ENCODE data around the gene CSTF2. TPM values are rescaled to one million over a fixed set of nuclear protein-coding genes. Genes with fewer than 3 reads are reported as not detected.

The CSTF2 gene
- polyA plus RNA-seq, 6 donors from 2014 or later = 5.2 to 17.8 (median 11.0) TPM

- Mint-ChIP-seq H3K4me1 (peaks cover 3 to 5% (median 5%) of the 10 kb centered on the region in 3 donors), H3K36me3 (peaks cover 8 to 16% of the 10 kb centered on the region in 2 donors), H3K27me3 (no peaks in the 10 kb centered on the region), H3K9me3 (no peaks in the 10 kb centered on the region), H3K4me3 (peak overlapping the region in 2 of 8 donors; percentile 42 to 45), H3K27ac (peak overlapping the region in 1 of 6 donors; percentile 78)
- no peak for ATAC-seq (ENCODE audit: low read depth in 2 of 2)
- no peak for DNase-seq
Measured at GRCh38 chrX:100830547-100830946, 10.4 kb downstream of the CSTF2 start.

DNA sequence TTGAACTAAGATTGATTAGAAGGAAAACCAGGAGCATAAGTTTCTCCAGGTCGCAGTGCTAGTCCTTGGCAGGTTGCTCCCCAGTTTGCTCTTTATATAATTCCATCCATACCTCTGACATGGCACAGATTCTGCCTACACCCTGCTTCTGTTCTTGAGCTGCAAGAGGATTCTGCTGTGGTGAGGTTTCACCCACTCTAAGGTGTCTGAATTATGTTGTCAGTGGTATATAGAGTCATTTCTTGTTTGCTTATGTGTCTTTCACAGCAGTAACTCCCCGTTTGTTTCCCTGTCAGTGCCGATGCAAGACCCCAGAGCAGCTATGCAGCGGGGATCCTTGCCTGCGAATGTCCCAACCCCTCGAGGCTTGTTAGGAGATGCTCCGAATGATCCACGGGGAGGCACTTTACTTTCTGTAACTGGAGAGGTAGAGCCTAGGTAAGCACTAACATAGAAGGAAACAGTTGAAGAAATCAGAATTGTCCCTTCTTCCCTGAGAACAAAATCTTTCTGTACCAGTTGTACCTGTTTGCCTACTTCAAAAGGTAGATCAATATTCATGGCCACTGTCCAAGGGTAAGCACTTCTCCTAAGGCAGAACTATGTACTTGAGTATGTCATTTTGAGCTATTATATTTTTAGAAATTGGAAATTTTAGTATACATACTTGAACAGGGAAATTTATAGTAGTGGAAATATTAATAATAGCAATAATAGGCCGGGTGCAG lies 11.2 kb downstream of the CSTF2 start:
- Mint-ChIP-seq H3K27ac (peak overlapping the region in 1 of 6 donors; percentile 71), H3K4me3 (no peak overlapping the region), H3K9me3 (no peaks in the 10 kb centered on the region), H3K36me3 (peaks cover 8 to 16% of the 10 kb centered on the region in 2 donors), H3K4me1 (peaks cover 3 to 5% (median 5%) of the 10 kb centered on the region in 3 donors), H3K27me3 (no peaks in the 10 kb centered on the region)
- ATAC-seq (ENCODE audit: low read depth in 2 of 2) = no peak
- no peak for DNase-seq

- Mint-ChIP-seq H3K27ac (no peak overlapping the region), H3K36me3 (no peaks in the 10 kb centered on the region), H3K4me3 (no peak overlapping the region), H3K27me3 (no peaks in the 10 kb centered on the region), H3K9me3 (no peaks in the 10 kb centered on the region), H3K4me1 (peaks cover 0 to 15% (median 11%) of the 10 kb centered on the region in 3 donors)
- ATAC-seq (ENCODE audit: low read depth in 2 of 2) (no peak), DNase-seq (no peak)
Measured at GRCh38 chrX:100850317-100850716, 30.1 kb downstream of the CSTF2 start.

DNA sequence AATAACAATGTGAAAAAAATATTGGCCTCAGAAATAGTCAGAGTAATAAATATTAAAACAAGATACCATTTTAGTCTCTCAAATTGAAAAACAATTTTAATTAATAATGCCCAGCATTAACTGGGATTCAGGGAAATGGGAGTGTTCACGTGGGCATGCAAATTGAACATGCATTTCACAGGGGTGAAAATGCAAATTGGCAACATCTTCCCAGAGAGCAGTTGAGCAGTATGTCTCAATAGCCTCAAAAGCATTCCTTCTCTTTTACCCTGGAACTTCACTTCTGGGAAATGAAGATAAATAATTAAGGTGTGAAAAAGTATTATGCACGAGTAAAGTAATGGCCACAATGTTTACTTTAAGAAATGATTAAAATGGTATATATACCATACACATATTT lies 32.6 kb downstream of the CSTF2 start:
- Mint-ChIP-seq H3K36me3 (no peaks in the 10 kb centered on the region), H3K27me3 (peaks cover 0 to 4% (median 0%) of the 10 kb centered on the region in 3 donors), H3K27ac (no peak overlapping the region), H3K4me3 (no peak overlapping the region), H3K9me3 (peaks cover 0 to 18% (median 4%) of the 10 kb centered on the region in 7 donors), H3K4me1 (peaks cover 0 to 15% (median 11%) of the 10 kb centered on the region in 3 donors)
- DNase-seq = no peak
- no peak for ATAC-seq (ENCODE audit: low read depth in 2 of 2)

DNA sequence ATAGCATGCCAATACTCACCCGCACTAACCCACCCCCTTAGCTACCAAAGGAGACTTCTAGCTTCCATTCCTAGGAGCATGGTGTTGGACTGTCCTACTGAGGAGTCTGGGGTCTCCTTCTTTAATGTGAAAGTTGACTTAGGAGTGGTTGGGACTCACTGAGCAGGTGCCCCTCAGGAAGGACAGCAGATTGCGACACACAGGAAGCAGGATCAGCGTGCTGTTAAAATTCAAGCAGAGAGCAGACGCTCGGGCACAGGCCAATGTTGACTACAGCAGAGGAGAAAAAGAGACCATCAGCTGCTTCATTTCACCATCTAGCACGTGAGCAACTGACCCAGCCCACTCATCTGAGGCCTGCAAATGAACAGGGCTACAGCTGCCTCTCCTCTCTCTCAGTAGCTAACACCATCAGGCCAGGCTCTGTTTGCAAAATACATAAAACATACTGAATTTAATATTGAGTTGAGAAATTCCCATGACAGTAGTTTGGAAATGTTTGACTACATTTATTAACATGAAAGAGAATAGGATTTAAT lies 43.2 kb downstream of the CSTF2 start:
- Mint-ChIP-seq H3K9me3 (no peaks in the 10 kb centered on the region), H3K4me1 (peaks cover 0 to under 1% (median 0%) of the 10 kb centered on the region in 3 donors), H3K27me3 (peaks cover 5 to 27% (median 6%) of the 10 kb centered on the region in 3 donors), H3K27ac (no peak overlapping the region), H3K4me3 (no peak overlapping the region), H3K36me3 (no peaks in the 10 kb centered on the region)
- ATAC-seq (ENCODE audit: low read depth in 2 of 2) (no peak), DNase-seq (no peak)

GRCh38 chrX:100864657-100865391 lies 44.6 kb downstream of the CSTF2 start:
- ATAC-seq (ENCODE audit: low read depth in 2 of 2) (no peak), DNase-seq (no peak)
- Mint-ChIP-seq H3K27me3 (peaks cover 0 to 27% (median 5%) of the 10 kb centered on the region in 3 donors), H3K9me3 (no peaks in the 10 kb centered on the region), H3K36me3 (no peaks in the 10 kb centered on the region), H3K4me1 (peaks cover 0 to 2% (median 0%) of the 10 kb centered on the region in 3 donors), H3K27ac (no peak overlapping the region), H3K4me3 (no peak overlapping the region)

DNA sequence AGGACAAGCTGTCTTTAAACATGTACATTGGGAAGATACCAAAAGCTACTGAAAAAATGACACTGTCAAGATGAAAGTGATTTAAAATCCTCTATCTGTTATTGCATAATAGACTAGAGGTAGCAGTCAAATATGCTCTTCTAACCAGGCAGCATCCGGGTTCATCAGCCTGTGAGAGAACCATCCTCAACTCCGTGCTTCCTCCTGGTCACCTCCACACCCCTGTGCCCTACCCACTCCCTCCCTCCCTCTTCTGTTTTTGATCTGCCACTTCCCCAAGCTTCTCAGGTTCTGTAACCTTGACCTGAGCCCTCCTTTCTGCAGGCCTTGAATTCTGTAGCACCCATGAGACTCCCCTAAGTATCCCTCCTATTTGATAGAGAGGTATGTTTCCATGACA lies 48.1 kb downstream of the CSTF2 start:
- peaks cover 0 to 2% (median 0%) of the 10 kb centered on the region in 3 donors for H3K4me1 Mint-ChIP-seq
- peak overlapping the region in 1 of 6 donors; percentile 38 for H3K27ac Mint-ChIP-seq
- ATAC-seq (ENCODE audit: low read depth in 2 of 2) = no peak
- no peaks in the 10 kb centered on the region for H3K9me3 Mint-ChIP-seq
- no peaks in the 10 kb centered on the region for H3K36me3 Mint-ChIP-seq
- no peak for DNase-seq
- H3K27me3 Mint-ChIP-seq = peaks cover 0 to 16% (median 6%) of the 10 kb centered on the region in 3 donors
- no peak overlapping the region for H3K4me3 Mint-ChIP-seq

GRCh38 chrX:100870527-100870926 lies 50.3 kb downstream of the CSTF2 start:
- Mint-ChIP-seq H3K4me1 (peaks cover 0 to 2% (median 0%) of the 10 kb centered on the region in 3 donors), H3K4me3 (no peak overlapping the region)

GRCh38 chrX:100871594-100872560 lies 51.7 kb downstream of the CSTF2 start:
- peaks cover 0 to 18% (median 6%) of the 10 kb centered on the region in 3 donors for H3K27me3 Mint-ChIP-seq
- H3K4me3 Mint-ChIP-seq = no peak overlapping the region
- no peaks in the 10 kb centered on the region for H3K36me3 Mint-ChIP-seq
- H3K27ac Mint-ChIP-seq = peak overlapping the region in 1 of 6 donors; percentile 53
- H3K4me1 Mint-ChIP-seq = peaks cover 0 to 2% (median 0%) of the 10 kb centered on the region in 3 donors
- DNase-seq (no peak), ATAC-seq (ENCODE audit: low read depth in 2 of 2) (no peak)
- H3K9me3 Mint-ChIP-seq = peaks cover 0 to 2% (median 0%) of the 10 kb centered on the region in 7 donors

More at GRCh38 chrX:100870527-100870926, 50.3 kb downstream of the CSTF2 start:
- no peak for ATAC-seq (ENCODE audit: low read depth in 2 of 2)
- no peaks in the 10 kb centered on the region for H3K36me3 Mint-ChIP-seq
- peaks cover 0 to 18% (median 6%) of the 10 kb centered on the region in 3 donors for H3K27me3 Mint-ChIP-seq
- H3K27ac Mint-ChIP-seq = no peak overlapping the region
- no peak for DNase-seq
- peaks cover 0 to under 1% (median 0%) of the 10 kb centered on the region in 7 donors for H3K9me3 Mint-ChIP-seq

DNA sequence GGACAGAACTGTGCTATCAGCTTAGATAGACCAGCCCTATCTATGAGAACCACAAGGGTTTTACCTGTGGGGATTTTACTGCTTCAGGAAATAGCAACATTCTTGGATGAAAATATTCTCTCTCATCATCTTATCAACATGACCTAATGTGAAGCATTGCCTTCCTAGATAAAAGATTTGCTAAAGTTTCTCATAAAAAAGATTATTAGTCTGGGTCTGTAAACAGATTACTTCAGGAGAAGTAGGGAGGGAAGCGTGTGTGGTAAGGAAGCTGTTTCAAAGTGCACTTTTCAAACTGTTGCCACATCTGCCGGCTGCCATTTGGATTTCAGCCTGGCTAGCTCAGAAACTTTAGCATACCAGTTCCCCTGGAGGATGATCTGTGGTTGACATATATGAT lies 54.1 kb downstream of the CSTF2 start, which contains the start of gene NOX1:
Gene NOX1, minus strand, starts transcription at position 35 of the 400 bp plus-strand sequence. CDS start 220 bp downstream, outside the sequence.
- H3K27me3 Mint-ChIP-seq = peaks cover 0 to 8% (median 6%) of the 10 kb centered on the region in 3 donors
- no peaks in the 10 kb centered on the region for H3K36me3 Mint-ChIP-seq
- DNase-seq = no peak
- H3K9me3 Mint-ChIP-seq = peaks cover 0 to 2% (median 0%) of the 10 kb centered on the region in 7 donors
- no peaks in the 10 kb centered on the region for H3K4me1 Mint-ChIP-seq
- H3K4me3 Mint-ChIP-seq = peak within 1 kb of the TSS in 1 of 8 donors; percentile 29
- peak within 1 kb of the TSS in 1 of 6 donors; percentile 9 for H3K27ac Mint-ChIP-seq
- ATAC-seq (ENCODE audit: low read depth in 2 of 2) = no peak

DNA sequence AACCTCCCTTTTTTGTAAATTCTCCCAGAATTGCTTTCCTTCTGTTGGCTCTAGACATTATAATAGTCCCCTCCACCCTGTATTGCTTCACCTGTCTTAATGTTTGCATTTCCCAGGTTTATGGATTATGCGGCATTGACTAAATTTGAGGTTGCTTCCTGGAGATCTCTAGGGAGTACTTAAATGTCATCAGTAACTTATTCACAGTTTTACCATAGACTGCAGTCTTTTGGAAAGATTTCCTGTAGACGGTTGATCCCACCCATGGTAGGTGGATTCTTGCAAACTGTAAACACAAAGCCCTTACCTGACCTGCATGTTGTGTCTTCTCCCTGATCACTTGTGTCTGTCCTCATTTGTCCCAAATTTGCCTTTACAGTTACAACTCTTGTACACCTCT lies 60.2 kb downstream of the CSTF2 start:
- peaks cover 0 to 6% (median 3%) of the 10 kb centered on the region in 3 donors for H3K27me3 Mint-ChIP-seq
- no peak overlapping the region for H3K4me3 Mint-ChIP-seq
- H3K4me1 Mint-ChIP-seq = no peaks in the 10 kb centered on the region
- no peak for ATAC-seq (ENCODE audit: low read depth in 2 of 2)
- no peaks in the 10 kb centered on the region for H3K36me3 Mint-ChIP-seq
- H3K27ac Mint-ChIP-seq = no peak overlapping the region
- H3K9me3 Mint-ChIP-seq = peaks cover 0 to 5% (median 0%) of the 10 kb centered on the region in 7 donors
- no peak for DNase-seq

GRCh38 chrX:100883654-100884053 lies 63.5 kb downstream of the CSTF2 start:
- ATAC-seq (ENCODE audit: low read depth in 2 of 2) = no peak

More at GRCh38 chrX:100883654-100884053, 63.5 kb downstream of the CSTF2 start:
- H3K9me3 Mint-ChIP-seq = peaks cover 0 to 5% (median 0%) of the 10 kb centered on the region in 7 donors
- H3K27me3 Mint-ChIP-seq = peaks cover 0 to 15% (median 6%) of the 10 kb centered on the region in 3 donors
- H3K36me3 Mint-ChIP-seq = peaks cover 0 to 7% of the 10 kb centered on the region in 2 donors
- no peak overlapping the region for H3K27ac Mint-ChIP-seq
- no peak for DNase-seq
- H3K4me1 Mint-ChIP-seq = no peaks in the 10 kb centered on the region
- H3K4me3 Mint-ChIP-seq = no peak overlapping the region

Measured in naive B cell (primary cell).